WTC11 (cell line): Measurements from ENCODE around the gene RPS15. TPM values are rescaled to one million over a fixed set of nuclear protein-coding genes. Genes with fewer than 3 reads are reported as not detected.

Source experiments
- ATAC-seq: fragments of 200-7000 bp; cut with Tn5 transposase; 2 replicates; pipeline ENCODE4 v1.10.0; 2021; ENCODE audit warnings: mild to moderate bottlenecking, moderate library complexity
- CTCF ChIA-PET: fragments of 300-600 bp; sonication (Branson Sonifier 250); formaldehyde crosslinking; loops from one replicate; lab custom pipeline; 2021; ENCODE audit warnings: antibody characterized with exemption; lab: Charles Lee
- POLR2A ChIA-PET: fragments of 350-600 bp; sonication (Branson Sonifier 250); formaldehyde crosslinking; loops from one replicate; lab custom pipeline; 2021; ENCODE audit warnings: antibody characterized with exemption; lab: Charles Lee
- DNase-seq: peaks from one replicate; pipeline ENCODE4 v3.0.0; 2021; ENCODE audit warnings: low spot score
- H3K27ac Mint-ChIP-seq: 2 replicates; pipeline ENCODE4 v1.8.0; 2021; ENCODE audit warnings: mixed read lengths
- H3K27me3 Mint-ChIP-seq: 2 replicates; pipeline ENCODE4 v1.8.0; 2021; ENCODE audit warnings: low read depth, mild to moderate bottlenecking, moderate library complexity, mixed read lengths
- H3K36me3 Mint-ChIP-seq: 2 replicates; pipeline ENCODE4 v1.8.0; 2021; ENCODE audit warnings: mixed read lengths
- H3K4me1 Mint-ChIP-seq: 2 replicates; pipeline ENCODE4 v1.8.0; 2022; ENCODE audit warnings: mixed read lengths
- H3K4me3 Mint-ChIP-seq: 2 replicates; pipeline ENCODE4 v1.8.0; 2021; ENCODE audit warnings: mild to moderate bottlenecking, moderate library complexity, mixed read lengths
- H3K9me3 Mint-ChIP-seq: 2 replicates; pipeline ENCODE4 v1.8.0; 2021; ENCODE audit warnings: mixed read lengths
- FOXP4 ChIP-seq: sonication (generic); formaldehyde crosslinking; IDR thresholded peaks from 2 replicates; pipeline ENCODE4 v1.8.0; 2022; ENCODE audit warnings: mild to moderate bottlenecking, missing genetic modification reagents
- HMGXB4 ChIP-seq: sonication (generic); formaldehyde crosslinking; IDR thresholded peaks from 2 replicates; pipeline ENCODE4 v1.8.1; 2023; ENCODE audit warnings: mild to moderate bottlenecking, moderate library complexity, missing genetic modification reagents
- JAZF1 ChIP-seq: fragments of 250-450 bp; sonication (Bioruptor Pico); IDR thresholded peaks from 2 replicates; pipeline ENCODE4 v1.9.0; 2021; ENCODE audit warnings: moderate library complexity, mild to moderate bottlenecking, inconsistent platforms
- MXD4 ChIP-seq: fragments of 250-450 bp; sonication (Bioruptor Pico); IDR thresholded peaks from 2 replicates; pipeline ENCODE4 v1.8.0; 2021; ENCODE audit warnings: mild to moderate bottlenecking, moderate library complexity, borderline replicate concordance
- NFATC4 ChIP-seq: fragments of 250-450 bp; sonication (Bioruptor Pico); IDR thresholded peaks from 2 replicates; pipeline ENCODE4 v1.9.0; 2021; ENCODE audit warnings: mild to moderate bottlenecking
- NFYB ChIP-seq: sonication (generic); formaldehyde crosslinking; conservative IDR thresholded peaks from 2 replicates; pipeline ENCODE4 v1.8.0; 2022; ENCODE audit warnings: low read depth, missing genetic modification reagents
- SMAD4 ChIP-seq: sonication (generic); formaldehyde crosslinking; IDR thresholded peaks from 2 replicates; pipeline ENCODE4 v1.8.0; 2022; ENCODE audit warnings: mild to moderate bottlenecking, missing genetic modification reagents
- TP53 ChIP-seq: sonication (generic); formaldehyde crosslinking; IDR thresholded peaks from 2 replicates; pipeline ENCODE4 v1.8.1; 2023; ENCODE audit warnings: mild to moderate bottlenecking, missing genetic modification reagents
- USF1 ChIP-seq: sonication (generic); formaldehyde crosslinking; IDR thresholded peaks from 2 replicates; pipeline ENCODE4 v1.8.0; 2022; ENCODE audit warnings: mild to moderate bottlenecking, missing genetic modification reagents
- ZBTB43 ChIP-seq: sonication (generic); formaldehyde crosslinking; IDR thresholded peaks from 2 replicates; pipeline ENCODE4 v1.8.1; 2023; ENCODE audit warnings: mild to moderate bottlenecking, missing genetic modification reagents
- ZNF263 ChIP-seq: sonication (generic); formaldehyde crosslinking; IDR thresholded peaks from 2 replicates; pipeline ENCODE4 v1.8.1; 2022; ENCODE audit warnings: low read depth, mild to moderate bottlenecking, moderate library complexity, missing genetic modification reagents
- total RNA-seq: library from RNA; stranded (reverse); gene quantifications from 3 replicates; pipeline ENCODE4 v1.2.3, GENCODE V29; 2021
- TF ChIP-seq, protein P1 (sequence below): sonication (generic); formaldehyde crosslinking; IDR thresholded peaks from 2 replicates; pipeline ENCODE4 v1.8.0; 2022; ENCODE audit warnings: missing genetic modification reagents
- TF ChIP-seq, protein P2 (sequence below): sonication (generic); formaldehyde crosslinking; IDR thresholded peaks from 2 replicates; pipeline ENCODE4 v1.8.0; 2023; ENCODE audit warnings: missing genetic modification reagents, mild to moderate bottlenecking, borderline replicate concordance
- TF ChIP-seq, protein P3 (sequence below): sonication (generic); formaldehyde crosslinking; IDR thresholded peaks from 2 replicates; pipeline ENCODE4 v1.8.1; 2023; ENCODE audit warnings: mild to moderate bottlenecking, missing genetic modification reagents, moderate library complexity
- TF ChIP-seq, protein P4 (sequence below): sonication (generic); formaldehyde crosslinking; IDR thresholded peaks from 2 replicates; pipeline ENCODE4 v1.8.1; 2022; ENCODE audit warnings: mild to moderate bottlenecking, moderate library complexity, missing genetic modification reagents

RPS15 gene
- total RNA-seq, 1 experiment from 2014 or later: 1,932 TPM

DNA sequence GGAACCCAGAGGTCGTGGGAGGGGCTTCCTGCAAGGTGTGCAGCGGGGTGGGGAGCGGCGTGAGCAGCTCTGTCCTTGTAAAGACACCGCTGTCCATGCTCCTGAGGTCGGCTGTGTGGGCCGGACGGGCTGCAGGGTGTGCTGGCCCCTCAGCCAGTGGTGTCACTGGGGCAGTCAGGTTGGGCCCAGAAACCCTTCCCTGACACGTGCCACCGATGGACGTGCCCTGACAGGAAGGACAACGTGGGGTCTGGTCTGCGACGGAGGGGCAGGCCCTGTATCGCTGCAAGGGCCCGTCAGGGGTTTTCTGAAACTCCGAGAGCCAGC is 4.2 kb upstream of the RPS15 start:
- ATAC-seq (no peak), DNase-seq (no peak)
- no peaks in the 10 kb centered on the region for H3K9me3 Mint-ChIP-seq
- ChIA-PET POLR2A (no interaction called here), CTCF (no interaction called here)
- H3K27me3 Mint-ChIP-seq: no peaks in the 10 kb centered on the region
- no peak overlapping the region for H3K27ac Mint-ChIP-seq
- no peak overlapping the region for H3K4me3 Mint-ChIP-seq
- no peaks in the 10 kb centered on the region; the same call in 1 of the 2 replicates for H3K4me1 Mint-ChIP-seq
- H3K36me3 Mint-ChIP-seq: peaks cover 28% of the 10 kb centered on the region
- TF ChIP-seq ZBTB43 (CRISPR knock-in tag) (no peak), MXD4 (no peak), USF1 (no peak), NFATC4 (CRISPR knock-in tag) (no peak), TP53 (CRISPR knock-in tag) (no peak), SMAD4 (CRISPR knock-in tag) (no peak), FOXP4 (no peak), ZNF263 (CRISPR knock-in tag) (no peak), HMGXB4 (CRISPR knock-in tag) (no peak), JAZF1 (no peak), NFYB (CRISPR knock-in tag) (no peak)
- TF ChIP-seq, protein P1, sequence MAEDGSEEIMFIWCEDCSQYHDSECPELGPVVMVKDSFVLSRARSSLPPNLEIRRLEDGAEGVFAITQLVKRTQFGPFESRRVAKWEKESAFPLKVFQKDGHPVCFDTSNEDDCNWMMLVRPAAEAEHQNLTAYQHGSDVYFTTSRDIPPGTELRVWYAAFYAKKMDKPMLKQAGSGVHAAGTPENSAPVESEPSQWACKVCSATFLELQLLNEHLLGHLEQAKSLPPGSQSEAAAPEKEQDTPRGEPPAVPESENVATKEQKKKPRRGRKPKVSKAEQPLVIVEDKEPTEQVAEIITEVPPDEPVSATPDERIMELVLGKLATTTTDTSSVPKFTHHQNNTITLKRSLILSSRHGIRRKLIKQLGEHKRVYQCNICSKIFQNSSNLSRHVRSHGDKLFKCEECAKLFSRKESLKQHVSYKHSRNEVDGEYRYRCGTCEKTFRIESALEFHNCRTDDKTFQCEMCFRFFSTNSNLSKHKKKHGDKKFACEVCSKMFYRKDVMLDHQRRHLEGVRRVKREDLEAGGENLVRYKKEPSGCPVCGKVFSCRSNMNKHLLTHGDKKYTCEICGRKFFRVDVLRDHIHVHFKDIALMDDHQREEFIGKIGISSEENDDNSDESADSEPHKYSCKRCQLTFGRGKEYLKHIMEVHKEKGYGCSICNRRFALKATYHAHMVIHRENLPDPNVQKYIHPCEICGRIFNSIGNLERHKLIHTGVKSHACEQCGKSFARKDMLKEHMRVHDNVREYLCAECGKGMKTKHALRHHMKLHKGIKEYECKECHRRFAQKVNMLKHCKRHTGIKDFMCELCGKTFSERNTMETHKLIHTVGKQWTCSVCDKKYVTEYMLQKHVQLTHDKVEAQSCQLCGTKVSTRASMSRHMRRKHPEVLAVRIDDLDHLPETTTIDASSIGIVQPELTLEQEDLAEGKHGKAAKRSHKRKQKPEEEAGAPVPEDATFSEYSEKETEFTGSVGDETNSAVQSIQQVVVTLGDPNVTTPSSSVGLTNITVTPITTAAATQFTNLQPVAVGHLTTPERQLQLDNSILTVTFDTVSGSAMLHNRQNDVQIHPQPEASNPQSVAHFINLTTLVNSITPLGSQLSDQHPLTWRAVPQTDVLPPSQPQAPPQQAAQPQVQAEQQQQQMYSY: no peak
- TF ChIP-seq, protein P2, sequence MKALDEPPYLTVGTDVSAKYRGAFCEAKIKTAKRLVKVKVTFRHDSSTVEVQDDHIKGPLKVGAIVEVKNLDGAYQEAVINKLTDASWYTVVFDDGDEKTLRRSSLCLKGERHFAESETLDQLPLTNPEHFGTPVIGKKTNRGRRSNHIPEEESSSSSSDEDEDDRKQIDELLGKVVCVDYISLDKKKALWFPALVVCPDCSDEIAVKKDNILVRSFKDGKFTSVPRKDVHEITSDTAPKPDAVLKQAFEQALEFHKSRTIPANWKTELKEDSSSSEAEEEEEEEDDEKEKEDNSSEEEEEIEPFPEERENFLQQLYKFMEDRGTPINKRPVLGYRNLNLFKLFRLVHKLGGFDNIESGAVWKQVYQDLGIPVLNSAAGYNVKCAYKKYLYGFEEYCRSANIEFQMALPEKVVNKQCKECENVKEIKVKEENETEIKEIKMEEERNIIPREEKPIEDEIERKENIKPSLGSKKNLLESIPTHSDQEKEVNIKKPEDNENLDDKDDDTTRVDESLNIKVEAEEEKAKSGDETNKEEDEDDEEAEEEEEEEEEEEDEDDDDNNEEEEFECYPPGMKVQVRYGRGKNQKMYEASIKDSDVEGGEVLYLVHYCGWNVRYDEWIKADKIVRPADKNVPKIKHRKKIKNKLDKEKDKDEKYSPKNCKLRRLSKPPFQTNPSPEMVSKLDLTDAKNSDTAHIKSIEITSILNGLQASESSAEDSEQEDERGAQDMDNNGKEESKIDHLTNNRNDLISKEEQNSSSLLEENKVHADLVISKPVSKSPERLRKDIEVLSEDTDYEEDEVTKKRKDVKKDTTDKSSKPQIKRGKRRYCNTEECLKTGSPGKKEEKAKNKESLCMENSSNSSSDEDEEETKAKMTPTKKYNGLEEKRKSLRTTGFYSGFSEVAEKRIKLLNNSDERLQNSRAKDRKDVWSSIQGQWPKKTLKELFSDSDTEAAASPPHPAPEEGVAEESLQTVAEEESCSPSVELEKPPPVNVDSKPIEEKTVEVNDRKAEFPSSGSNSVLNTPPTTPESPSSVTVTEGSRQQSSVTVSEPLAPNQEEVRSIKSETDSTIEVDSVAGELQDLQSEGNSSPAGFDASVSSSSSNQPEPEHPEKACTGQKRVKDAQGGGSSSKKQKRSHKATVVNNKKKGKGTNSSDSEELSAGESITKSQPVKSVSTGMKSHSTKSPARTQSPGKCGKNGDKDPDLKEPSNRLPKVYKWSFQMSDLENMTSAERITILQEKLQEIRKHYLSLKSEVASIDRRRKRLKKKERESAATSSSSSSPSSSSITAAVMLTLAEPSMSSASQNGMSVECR (CRISPR knock-in tag): no peak
- TF ChIP-seq, protein P3, sequence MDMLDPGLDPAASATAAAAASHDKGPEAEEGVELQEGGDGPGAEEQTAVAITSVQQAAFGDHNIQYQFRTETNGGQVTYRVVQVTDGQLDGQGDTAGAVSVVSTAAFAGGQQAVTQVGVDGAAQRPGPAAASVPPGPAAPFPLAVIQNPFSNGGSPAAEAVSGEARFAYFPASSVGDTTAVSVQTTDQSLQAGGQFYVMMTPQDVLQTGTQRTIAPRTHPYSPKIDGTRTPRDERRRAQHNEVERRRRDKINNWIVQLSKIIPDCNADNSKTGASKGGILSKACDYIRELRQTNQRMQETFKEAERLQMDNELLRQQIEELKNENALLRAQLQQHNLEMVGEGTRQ (CRISPR knock-in tag): no peak
- TF ChIP-seq, protein P4, sequence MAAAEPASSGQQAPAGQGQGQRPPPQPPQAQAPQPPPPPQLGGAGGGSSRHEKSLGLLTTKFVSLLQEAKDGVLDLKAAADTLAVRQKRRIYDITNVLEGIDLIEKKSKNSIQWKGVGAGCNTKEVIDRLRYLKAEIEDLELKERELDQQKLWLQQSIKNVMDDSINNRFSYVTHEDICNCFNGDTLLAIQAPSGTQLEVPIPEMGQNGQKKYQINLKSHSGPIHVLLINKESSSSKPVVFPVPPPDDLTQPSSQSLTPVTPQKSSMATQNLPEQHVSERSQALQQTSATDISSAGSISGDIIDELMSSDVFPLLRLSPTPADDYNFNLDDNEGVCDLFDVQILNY (CRISPR knock-in tag): no peak
